ENCODE results near the gene NCEH1.

NCEH1 gene

DNA sequence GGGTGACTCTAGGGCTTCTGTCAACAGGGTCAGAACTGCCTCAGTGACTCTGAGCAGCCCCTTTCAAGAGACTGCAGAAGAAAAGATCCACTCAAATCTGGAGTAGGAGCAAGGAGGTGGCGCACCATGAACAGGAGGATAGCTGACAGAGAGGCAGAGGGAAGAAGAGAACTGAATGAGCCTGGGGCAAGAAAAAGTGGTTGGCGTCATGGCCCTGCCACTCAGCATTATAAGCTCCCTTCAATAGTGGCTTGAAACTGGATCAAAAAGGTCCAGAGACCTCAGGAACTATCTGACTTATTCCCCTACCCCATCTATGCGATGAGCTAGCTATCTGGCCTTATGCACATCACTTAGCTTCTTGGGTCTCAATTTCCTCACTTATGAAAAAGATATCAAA, 66.6 kb downstream of the NCEH1 start:
- no peak overlapping the region for H3K4me3 ChIP-seq (ENCODE audit: low read depth, low read length)
- TF ChIP-seq MAX (IDR thresholded peaks at IDR 0.05; ENCODE audit: low read depth, low read length) = no peak
- no peak for TF ChIP-seq POLR2A (IDR thresholded peaks at IDR 0.05; ENCODE audit: extremely low read depth, insufficient read length)
- TF ChIP-seq, protein P1, sequence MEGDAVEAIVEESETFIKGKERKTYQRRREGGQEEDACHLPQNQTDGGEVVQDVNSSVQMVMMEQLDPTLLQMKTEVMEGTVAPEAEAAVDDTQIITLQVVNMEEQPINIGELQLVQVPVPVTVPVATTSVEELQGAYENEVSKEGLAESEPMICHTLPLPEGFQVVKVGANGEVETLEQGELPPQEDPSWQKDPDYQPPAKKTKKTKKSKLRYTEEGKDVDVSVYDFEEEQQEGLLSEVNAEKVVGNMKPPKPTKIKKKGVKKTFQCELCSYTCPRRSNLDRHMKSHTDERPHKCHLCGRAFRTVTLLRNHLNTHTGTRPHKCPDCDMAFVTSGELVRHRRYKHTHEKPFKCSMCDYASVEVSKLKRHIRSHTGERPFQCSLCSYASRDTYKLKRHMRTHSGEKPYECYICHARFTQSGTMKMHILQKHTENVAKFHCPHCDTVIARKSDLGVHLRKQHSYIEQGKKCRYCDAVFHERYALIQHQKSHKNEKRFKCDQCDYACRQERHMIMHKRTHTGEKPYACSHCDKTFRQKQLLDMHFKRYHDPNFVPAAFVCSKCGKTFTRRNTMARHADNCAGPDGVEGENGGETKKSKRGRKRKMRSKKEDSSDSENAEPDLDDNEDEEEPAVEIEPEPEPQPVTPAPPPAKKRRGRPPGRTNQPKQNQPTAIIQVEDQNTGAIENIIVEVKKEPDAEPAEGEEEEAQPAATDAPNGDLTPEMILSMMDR (IDR thresholded peaks at IDR 0.05; ENCODE audit: low read depth, low read length) = no peak
- no peak for TF ChIP-seq MYC (IDR thresholded peaks at IDR 0.05; ENCODE audit: low read depth, low read length)
- DNase-seq (ENCODE audit: low read depth) = no peak

- no peak for TF ChIP-seq MYC (IDR thresholded peaks at IDR 0.05; ENCODE audit: low read depth, low read length)
- TF ChIP-seq MAX (IDR thresholded peaks at IDR 0.05; ENCODE audit: low read depth, low read length) = no peak
- TF ChIP-seq, protein P1 (IDR thresholded peaks at IDR 0.05; ENCODE audit: low read depth, low read length) = no peak
- no peak for TF ChIP-seq POLR2A (IDR thresholded peaks at IDR 0.05; ENCODE audit: extremely low read depth, insufficient read length)
- DNase-seq (ENCODE audit: low read depth) = no peak
- no peak overlapping the region for H3K4me3 ChIP-seq (ENCODE audit: low read depth, low read length)
Measured at GRCh38 chr3:172643506-172644179, 67.2 kb downstream of the NCEH1 start.

DNA sequence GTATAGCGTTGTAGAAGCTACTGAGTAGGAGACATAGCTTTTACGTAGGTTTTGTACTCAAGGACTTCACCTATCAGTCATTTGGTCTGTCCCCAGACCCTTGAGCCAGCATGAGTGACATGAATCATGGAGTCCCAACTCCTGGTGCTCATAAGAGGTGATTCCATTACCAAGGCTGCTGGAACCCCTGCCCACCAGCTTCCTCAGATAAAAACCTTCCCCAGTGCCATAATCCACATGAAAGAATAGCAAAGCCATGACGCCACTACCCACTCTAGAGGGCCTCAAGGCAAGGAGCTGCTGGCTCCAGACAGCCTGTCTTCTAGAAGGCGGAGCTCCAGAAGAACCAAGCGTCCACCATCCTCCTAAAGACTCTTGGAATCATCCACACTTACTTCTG, 69.6 kb downstream of the NCEH1 start:
- no peak for TF ChIP-seq POLR2A (IDR thresholded peaks at IDR 0.05; ENCODE audit: extremely low read depth, insufficient read length)
- no peak for TF ChIP-seq MAX (IDR thresholded peaks at IDR 0.05; ENCODE audit: low read depth, low read length)
- TF ChIP-seq, protein P1 (IDR thresholded peaks at IDR 0.05; ENCODE audit: low read depth, low read length) = no peak
- TF ChIP-seq MYC (IDR thresholded peaks at IDR 0.05; ENCODE audit: low read depth, low read length) = no peak
- no peak for DNase-seq (ENCODE audit: low read depth)

GRCh38 chr3:172640751-172641150, 70.1 kb downstream of the NCEH1 start:
- no peak for DNase-seq (ENCODE audit: low read depth)
- no peak overlapping the region for H3K4me3 ChIP-seq (ENCODE audit: low read depth, low read length)
- TF ChIP-seq MAX (IDR thresholded peaks at IDR 0.05; ENCODE audit: low read depth, low read length) (no peak), MYC (IDR thresholded peaks at IDR 0.05; ENCODE audit: low read depth, low read length) (no peak), POLR2A (IDR thresholded peaks at IDR 0.05; ENCODE audit: extremely low read depth, insufficient read length) (no peak)
- TF ChIP-seq, protein P1 (IDR thresholded peaks at IDR 0.05; ENCODE audit: low read depth, low read length) = no peak

More for the DNA sequence above, 69.6 kb downstream of the NCEH1 start:
- no peak overlapping the region for H3K4me3 ChIP-seq (ENCODE audit: low read depth, low read length)

DNA sequence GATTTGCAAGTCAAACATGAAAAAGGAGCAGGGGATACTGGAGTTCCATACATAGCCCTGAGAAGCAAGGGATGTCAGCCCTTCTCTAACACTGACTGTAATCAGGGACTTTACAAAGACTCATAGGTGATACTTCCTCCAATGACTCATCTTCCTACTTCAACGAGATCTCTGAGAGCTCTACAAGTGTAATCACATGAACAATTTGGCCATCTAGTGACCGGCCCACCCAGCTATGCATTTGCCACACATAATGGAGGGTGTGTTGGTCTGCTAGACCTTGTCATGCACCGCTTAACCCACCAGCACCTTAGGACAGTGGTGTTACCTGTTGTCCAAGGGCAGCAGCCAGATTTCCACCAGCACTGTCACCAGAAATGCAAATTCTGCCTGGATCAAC, 75.3 kb downstream of the NCEH1 start:
- no peak overlapping the region for H3K4me3 ChIP-seq (ENCODE audit: low read depth, low read length)
- peak; percentile 15 for DNase-seq (ENCODE audit: low read depth)
- no peak for TF ChIP-seq MYC (IDR thresholded peaks at IDR 0.05; ENCODE audit: low read depth, low read length)

DNA sequence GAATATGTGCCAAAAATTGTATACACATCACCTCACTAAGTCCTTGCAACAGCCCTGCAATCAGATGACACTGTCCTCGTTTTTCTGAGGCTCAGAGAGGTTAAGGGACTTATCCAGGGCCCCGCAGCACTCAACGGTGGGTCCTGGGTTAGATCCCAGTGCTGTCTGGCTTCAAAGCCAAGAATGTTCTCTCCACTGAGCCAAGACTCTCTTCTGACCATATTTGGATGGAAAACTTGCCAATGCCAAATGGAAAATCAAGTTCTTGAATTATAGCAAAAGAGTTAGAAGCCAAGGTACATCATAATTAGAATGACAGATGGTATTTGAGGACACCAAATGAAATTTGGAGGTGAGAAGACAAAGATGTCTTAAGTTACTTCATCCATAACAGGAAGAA, 75.9 kb downstream of the NCEH1 start:
- no peak for TF ChIP-seq MYC (IDR thresholded peaks at IDR 0.05; ENCODE audit: low read depth, low read length)

GRCh38 chr3:172630316-172630715, 80.6 kb downstream of the NCEH1 start:
- H3K4me3 ChIP-seq (ENCODE audit: low read depth, low read length) = no peak overlapping the region
- TF ChIP-seq, protein P1 (IDR thresholded peaks at IDR 0.05; ENCODE audit: low read depth, low read length) = no peak
- TF ChIP-seq MYC (IDR thresholded peaks at IDR 0.05; ENCODE audit: low read depth, low read length) (no peak), POLR2A (IDR thresholded peaks at IDR 0.05; ENCODE audit: extremely low read depth, insufficient read length) (no peak), MAX (IDR thresholded peaks at IDR 0.05; ENCODE audit: low read depth, low read length) (no peak)
- no peak for DNase-seq (ENCODE audit: low read depth)

More for the DNA sequence above, 75.9 kb downstream of the NCEH1 start:
- no peak for DNase-seq (ENCODE audit: low read depth)
- no peak overlapping the region for H3K4me3 ChIP-seq (ENCODE audit: low read depth, low read length)
